HG02852 (cell line): Measurements from ENCODE around the gene BMPR1B.
"Not testable (repeated sequence)": the region's sequence is repeated elsewhere in the genome, so short reads cannot be mapped to it uniquely, and the experiment has no call there.

Source experiments
- ATAC-seq: cut with Tn5 transposase; IDR thresholded peaks from one replicate; pipeline ENCODE4 v1.9.1; 2021; ENCODE audit warnings: mild to moderate bottlenecking, moderate library complexity; ENCODE audit not compliant: unreplicated experiment

The BMPR1B gene

DNA sequence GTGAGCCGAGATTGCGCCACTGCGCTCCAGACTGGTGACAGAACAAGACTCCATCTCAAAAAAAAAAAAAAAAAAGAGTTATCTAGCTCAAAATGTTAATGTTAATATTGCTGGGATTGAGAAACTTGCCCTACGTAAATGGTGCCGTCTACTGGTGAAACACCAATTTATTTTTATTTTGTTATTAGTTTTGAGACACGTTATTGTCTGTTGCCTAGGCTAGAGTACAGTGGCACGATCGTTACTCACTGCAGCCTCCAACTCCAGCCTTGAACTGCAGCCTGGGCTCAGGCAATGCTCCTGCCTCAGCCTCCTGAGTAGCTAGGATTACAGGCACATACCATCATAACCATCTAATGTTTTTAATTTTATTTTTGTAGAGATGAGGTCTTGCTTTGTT, 262.8 kb downstream of the BMPR1B start:
- no peak for ATAC-seq

DNA sequence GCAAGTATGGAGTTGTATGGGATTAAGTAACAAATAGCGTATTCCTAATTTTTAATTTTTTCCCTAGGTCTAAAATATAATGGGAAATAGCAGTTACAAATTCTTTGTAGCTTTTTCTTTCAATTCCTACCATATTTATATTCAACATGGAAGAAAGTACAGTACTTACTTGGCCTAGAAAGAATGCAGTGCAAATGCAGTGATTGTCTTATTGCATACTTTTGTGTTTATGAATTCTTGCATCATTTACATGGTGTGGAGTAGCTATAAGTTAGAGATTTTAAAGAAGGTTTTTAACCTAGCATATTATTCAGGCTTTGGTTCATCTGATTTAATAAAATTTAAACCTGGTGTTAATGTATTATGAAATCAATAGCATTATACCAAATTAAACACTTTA, 263.3 kb downstream of the BMPR1B start:
- ATAC-seq: no peak

- no peak for ATAC-seq
Measured at GRCh38 chr4:95023110-95023509, 265.4 kb downstream of the BMPR1B start.

DNA sequence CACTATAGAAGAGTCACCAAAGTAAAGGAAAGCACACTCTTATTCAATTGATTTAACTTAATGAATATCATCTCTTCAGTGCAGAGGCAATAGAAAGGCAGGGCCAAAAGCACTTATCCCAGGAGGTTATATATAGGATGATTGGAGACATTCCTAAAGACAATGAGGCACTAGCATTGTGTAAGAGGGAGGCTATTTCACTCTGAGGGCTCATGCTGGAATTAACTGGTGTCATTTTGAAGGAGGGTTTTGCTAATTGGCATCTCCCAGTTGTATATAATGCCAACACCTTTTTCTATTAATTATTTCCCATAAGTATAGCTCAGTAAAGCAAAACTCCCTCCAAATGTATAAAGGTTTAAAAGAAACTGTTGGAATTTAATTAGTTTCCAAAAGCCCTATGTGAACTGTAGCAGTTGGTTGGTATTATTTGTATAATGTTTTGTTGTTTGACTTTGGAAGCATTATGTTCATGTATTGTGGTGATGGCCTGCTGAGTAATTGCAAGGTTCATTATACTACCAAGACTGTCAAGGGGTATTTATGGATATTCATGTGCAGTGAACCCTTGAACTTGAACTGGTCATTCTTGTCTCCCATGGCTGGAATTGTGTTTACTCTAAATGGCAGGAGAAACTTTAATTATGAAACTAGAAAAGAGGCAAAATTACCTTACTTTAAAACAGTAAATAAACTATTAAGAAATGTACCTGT, 270.3 kb downstream of the BMPR1B start:
- no peak for ATAC-seq

DNA sequence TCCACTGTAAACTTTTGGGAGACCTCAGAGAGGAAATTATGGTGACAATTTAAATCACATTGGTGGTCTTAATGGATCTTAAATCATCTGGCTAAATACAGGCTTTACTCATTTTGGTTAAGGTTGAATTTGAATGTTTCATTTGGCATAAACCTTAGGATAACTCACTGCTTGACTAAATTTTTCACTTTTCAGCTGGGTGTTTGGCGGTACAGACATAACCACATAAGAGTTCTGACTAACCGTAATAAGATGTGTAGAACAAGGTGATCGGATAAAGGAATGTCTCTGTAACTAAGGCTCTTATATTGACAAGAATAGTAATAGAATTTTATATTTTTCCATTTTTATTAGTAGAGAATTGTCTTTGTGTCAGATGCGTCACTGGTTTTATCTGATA, 281.0 kb downstream of the BMPR1B start:
- no peak for ATAC-seq

GRCh38 chr4:95044324-95044837, 286.6 kb downstream of the BMPR1B start:
- ATAC-seq: no peak

GRCh38 chr4:95045429-95045828, 287.7 kb downstream of the BMPR1B start:
- no peak for ATAC-seq

DNA sequence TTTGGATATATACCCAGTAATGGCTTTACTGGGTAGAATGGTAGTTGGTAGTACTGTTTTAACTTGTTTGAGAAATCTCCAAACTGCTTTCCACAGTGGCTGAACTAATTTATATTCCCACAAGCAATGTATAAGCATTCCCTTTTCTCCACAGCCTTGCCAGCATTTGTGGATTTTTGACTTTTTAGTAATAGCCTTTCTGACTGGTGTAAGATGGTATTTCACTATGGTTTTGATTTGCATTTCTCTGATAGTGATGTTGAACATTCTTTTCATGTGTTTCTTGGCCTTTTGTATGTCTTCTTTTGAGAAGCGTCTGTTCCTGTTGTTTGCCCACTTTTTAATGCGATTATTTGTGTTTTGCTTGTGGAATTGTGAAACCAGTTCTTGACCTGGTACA, 290.5 kb downstream of the BMPR1B start:
- ATAC-seq: no peak

GRCh38 chr4:95049551-95050233, 291.9 kb downstream of the BMPR1B start:
- no peak for ATAC-seq

DNA sequence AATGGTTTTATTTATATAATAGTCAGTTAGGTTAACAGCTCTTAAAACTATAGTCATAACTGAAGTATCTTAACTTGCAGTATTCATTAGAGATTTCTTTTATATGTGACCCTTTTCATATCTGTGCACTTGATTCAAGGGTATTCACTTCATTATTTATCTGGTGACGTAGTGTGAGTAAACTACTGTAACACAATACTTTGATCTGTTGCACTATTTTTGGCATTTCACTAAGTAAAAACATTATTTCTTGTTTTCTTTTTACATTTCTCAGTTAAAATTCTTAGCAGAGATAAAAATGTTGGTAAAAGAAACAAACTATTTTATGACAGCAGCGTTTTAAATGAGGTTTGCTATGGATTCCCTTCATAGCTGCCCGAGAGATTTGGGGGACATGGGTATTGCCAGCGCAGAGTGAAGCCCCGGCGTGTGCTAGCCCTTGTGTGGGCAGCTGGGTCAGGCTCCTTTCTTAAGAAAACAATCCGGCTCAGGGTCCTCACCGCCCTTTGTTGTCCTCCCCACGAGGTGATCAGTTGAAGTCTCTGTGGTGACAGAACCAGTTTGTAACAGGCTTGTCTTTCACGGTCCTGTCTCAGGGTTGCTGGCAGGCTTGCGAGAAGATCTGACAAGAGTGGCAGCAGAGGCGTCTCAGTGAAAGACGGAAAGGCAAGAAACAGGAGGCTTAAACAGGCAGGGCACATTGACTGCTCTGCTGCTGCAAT, 293.4 kb downstream of the BMPR1B start:
- ATAC-seq: no peak

DNA sequence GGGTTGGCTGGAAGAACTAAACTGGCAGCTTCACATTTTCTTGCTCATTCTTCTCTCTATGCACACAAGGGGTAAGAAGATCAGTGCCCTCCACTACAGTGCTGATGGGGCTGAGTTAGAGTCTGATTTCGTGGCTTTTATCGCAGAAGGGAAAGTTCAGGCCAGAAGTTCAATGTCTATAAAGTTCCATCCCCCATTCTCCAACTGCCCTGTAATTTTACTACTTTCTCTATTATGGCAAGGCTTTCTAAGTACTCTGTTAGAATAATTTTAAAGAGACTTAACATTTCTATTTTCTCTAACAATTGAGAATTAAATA, 293.9 kb downstream of the BMPR1B start:
- ATAC-seq: no peak

GRCh38 chr4:95058991-95059390, 301.2 kb downstream of the BMPR1B start:
- ATAC-seq: no peak

GRCh38 chr4:95059663-95060062, 301.9 kb downstream of the BMPR1B start:
- no peak for ATAC-seq

GRCh38 chr4:95061220-95061619, 303.5 kb downstream of the BMPR1B start:
- ATAC-seq: no peak

DNA sequence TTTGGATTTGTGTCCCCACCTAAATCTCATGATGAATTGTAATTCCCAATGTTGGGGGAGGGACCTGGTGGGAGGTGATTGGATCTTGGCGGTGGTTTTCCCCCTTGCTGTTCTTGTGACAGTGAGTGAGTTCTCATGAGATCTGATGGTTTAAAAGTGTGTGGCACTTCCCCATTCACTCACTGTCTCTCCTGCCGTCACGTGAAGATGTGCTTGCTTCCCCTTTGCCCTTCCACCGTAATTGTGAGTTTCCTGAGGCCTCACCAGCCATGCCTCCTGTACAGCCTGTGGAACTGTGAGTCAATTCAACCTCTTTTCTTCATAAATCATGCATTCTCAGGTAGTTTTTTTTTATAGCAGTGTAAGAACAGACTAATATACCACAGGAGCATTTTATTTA, 304.0 kb downstream of the BMPR1B start:
- not testable (repeated sequence) for ATAC-seq

DNA sequence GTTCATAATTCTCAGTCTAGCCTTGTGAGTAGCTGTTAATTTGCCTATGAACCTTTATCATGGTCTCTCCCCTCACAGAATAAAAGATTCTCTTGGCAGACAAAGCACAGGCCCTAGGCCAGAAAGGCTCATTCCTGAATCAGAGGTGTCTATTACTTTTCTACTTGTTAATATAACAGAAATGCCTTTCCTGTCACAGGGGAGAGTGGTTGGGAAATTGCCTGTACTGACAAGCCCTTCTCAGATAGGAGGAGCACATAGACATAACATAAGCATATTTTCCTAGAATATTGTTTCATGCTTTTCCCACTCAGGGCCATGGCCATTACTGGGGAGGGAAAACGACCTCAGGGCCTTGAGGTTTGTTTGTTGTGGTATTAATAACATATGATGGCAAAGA, 308.3 kb downstream of the BMPR1B start:
- no peak for ATAC-seq

DNA sequence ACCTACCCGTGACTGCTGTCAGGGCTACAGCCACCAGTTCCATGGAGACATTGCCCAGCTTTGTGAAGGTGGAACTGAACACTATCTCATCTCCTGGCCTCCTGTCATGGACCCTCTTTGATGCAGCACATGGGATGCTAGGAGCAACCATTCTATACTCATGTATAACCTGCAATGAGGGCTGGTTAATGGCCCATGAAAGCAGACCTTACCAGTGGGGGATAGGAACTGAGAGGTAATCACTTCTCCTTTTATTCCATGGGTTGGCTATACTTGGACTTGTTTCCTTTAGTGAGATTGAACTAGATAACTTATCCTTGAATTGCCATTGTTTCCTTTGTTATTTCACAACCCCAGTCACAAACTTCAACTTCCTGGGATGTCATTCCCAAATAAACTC, 310.6 kb downstream of the BMPR1B start:
- ATAC-seq: no peak

GRCh38 chr4:95068818-95069478, 311.2 kb downstream of the BMPR1B start:
- no peak for ATAC-seq

- no peak for ATAC-seq
Measured at GRCh38 chr4:95071851-95072250, 314.1 kb downstream of the BMPR1B start.

DNA sequence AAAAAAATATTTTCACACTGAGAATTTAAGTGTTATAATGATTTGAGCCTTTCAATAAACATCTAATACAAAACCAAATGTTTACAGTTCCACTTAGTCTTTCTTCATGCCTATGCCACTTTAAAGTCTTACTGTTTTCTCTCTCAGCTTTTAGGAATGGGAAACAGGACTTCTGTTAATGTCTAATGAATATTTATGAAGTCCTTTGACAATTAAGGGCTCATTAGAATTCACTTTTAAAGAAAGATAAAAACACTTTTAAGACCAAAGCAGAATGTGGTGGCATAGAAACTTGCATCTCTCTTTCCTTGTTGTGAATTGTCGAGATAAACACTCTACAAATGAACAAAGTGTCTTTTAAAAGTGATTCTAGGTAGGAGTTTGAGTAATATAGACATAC, 315.9 kb downstream of the BMPR1B start:
- ATAC-seq: no peak

DNA sequence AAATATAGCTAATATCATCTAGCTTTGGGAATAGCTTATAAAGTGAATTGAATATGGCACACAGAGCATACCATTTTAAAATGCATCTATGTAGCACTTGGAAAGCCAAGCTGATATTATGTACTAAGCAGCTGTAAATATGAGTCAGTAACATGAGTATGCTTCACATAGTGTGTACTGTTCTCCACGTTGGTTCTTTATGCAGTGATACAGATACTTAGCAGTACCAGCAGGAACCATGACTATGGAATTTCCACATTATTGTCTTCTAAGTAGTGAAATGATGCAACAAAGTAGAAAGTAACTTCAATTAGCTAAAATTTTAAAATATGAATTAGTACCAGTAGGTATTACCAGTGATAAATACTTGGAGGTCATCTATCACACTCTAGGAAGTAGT, 320.1 kb downstream of the BMPR1B start:
- no peak for ATAC-seq
